Hematopoietic multipotent progenitor cell treated with erythropoietin and hydrocortisone succinate and interleukin-3 and kit ligand, for 15 days (in vitro differentiated cells): Measurements from ENCODE around the gene TRAF2.
"Not testable (repeated sequence)": the region's sequence is repeated elsewhere in the genome, so short reads cannot be mapped to it uniquely, and the experiment has no call there.

ENCODE experiments used
- DNase-seq: peaks from one replicate; pipeline ENCODE4 v3.0.0-alpha.2; 2015; ENCODE audit warnings: low spot score

The TRAF2 gene

DNA sequence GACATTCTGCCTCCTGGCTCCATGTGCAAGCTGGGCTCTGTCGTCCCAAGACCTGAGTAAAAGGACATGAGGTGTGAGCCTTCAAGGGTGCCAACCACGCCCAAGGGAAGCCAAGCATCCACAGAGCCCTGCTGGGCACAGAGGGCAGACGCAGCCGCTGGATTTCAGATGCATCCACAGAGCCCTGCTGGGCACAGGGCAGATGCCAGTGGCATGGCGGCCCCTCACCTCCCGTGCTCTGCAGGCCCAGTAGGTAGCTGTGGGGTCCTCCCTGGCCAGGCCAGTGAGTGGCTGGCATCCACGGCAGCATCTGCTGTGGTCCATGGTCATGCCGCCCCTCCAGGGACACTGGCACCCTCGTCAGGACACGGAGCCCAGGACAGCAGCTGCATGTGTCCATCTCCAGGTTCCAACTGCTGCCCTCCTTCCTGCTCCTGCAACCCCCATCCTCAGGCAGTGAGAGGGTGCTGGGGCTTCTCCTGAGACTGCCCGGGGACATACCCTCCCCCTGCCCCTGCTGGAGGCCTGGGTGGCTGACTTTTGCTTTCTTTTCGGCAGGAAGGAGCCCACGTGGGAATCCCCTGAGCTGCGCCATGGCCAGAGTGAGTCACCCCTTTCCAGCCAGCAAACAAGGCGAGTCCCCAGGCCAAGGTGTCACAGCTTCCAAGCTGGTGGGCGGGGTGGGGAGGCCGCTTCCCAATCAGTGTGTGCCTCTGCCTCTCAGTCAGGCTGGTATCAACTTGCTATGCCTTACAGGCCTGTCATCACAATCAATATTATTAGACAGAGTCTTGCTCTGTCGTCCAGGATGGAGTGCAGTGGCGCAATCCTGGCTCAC lies 4.0 kb upstream of the TRAF2 start:
- no peak for DNase-seq

DNA sequence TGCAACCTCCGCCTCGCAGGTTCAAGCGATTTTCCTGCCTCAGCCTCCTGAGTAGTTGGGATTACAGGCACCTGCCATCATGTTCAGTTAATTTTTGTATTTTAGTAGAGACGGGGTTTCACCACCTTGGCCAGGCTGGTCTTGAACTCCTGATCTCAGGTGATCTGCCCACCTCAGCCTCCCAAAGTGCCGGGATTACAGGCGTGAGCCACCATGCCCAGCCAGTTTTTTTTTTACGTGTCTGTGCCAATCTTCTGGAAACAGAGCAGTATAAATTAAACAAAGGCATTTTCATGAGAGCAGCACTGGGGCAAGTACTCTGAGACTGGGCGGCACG lies 3.4 kb upstream of the TRAF2 start:
- DNase-seq = not testable (repeated sequence)

DNA sequence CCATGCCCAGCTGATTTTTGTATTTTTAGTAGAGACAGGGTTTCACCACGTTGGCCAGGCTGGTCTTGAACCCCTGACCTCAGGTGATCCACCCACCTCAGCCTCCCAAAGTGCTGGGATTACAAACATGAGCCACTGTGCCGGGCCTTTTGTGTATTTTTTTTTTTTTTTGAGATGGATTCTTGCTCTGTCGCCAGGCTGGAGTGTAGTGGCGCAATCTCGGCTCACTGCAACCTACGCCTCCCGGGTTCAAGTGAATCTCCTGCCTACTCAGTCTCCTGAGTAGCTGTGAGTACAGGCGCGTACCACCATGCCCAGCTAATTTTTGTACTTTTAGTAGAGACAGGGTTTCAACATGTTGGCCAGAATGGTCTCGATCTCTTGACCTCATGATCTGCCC lies 2.6 kb upstream of the TRAF2 start:
- not testable (repeated sequence) for DNase-seq

DNA sequence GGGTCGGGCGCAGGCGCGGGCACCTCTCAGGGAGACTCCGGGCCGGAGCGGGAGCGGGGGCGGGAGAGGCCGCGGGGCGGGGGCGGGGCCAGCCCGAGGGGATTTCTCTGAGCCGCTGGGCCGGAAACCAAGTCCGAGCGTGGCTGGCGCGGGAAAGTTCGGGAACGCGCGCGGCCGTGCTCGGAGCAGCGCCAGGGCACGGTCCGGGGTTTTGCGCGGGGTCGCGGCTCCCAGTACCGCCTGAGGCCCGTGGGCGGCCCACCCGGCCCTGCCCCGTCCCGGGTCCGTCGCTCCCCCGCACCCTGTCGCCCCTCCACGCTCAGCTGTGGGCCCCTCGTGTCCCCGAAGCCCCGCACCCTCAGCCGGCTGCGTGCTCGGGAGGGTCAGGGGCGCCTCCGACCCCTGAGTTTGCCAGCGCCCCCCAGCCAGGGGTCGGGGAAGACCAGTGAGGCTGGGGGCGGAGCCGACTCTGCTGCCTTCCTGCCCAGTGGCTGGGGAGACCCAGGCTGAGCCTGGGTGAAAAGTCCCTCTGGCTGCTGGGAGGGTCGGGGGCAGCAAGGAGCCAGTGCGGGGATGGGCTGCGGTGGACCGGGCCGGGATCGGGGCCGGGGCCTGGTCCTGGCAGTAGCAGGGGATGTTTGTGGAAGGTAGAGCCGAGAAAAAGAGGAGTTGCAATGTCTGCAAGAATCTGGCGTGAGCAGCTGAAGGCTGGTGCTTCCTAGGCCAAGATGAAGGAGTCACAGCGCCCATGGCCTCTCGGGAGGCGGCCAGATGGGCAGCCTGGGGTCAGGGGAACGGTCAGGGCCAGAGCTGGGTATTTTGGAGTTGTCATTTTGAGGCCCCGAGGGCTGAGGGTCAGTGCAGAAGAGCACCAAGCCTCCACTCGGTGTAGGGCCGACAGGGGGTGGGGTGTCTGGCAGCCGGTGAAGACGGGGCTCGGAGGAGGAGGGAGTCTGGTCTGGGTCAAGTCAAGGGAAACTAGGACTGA lies 588 bp downstream of the TRAF2 start:
- no peak for DNase-seq

DNA sequence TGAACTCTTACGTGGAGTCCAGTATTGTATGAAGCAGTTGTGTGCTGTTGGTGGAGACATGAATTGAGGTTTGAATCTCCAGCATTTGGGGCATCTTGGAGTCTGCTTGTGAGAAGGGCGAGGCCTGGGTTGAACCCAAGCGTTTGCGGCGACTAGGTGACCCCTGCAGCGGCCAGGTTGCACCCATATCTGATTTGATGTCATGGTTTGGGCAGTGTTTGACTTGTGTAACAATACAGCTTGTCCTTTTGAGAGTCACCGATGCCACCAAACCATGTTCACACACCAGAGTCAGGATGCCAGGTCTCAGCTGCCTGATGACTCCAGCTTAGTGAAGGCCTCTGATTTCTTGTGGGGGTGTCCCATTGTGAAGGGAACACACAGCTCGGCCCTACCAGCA lies 2.1 kb downstream of the TRAF2 start:
- DNase-seq = no peak

DNA sequence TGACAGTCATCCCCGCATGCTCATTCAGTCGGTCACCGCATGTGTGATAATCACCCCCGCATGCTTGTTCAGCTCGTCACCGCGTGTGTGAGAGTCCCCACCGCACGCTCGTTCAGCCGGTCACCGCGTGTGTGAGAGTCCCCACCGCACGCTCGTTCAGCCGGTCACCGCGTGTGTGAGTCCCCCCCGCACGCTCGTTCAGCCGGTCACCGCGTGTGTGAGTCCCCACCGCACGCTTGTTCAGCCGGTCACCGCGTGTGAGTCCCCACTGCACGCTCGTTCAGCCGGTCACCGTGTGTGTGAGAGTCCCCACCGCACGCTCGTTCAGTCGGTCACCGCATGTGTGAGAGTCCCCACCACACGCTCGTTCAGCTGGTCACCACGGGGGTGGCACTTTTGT lies 3.5 kb downstream of the TRAF2 start:
- no peak for DNase-seq

DNA sequence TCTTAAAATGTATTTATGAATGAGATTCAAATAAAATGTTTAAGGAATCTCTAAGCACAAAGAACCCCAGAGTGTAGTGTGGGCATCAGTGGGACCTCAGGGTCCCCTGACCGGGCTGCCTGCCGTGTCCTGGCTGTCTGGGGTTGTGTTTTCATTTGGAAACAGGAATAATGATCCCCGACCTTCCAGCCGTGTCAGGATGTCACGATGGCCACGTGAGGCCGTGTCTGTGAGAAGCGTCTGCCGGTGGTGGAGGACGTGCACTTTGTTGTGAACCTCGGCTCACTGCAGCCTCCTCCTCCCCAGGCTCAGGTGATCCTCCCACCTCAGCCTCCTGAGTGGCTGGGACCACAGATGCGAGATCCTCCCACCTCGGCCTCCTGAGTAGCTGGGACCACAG lies 4.3 kb downstream of the TRAF2 start:
- no peak for DNase-seq

DNA sequence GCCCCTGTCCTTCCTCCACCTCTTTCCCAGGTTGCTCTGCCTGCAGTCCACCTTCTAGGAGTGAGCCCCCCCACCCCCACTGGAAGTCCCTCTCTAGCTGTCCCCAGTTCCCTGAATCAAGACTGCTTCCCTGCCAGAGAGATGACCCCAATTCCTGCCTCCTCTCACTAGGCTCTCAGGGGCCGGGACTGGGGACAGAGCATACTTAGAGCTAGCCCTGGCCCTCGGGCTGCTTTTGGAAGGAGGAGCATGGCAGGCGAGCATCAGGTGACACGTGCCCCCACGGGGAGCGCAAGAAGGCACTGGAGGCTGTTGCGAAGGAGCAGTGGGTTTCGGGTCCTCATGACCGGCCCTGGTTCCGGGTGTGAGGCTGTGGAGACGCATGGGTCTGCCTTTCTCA lies 9.7 kb downstream of the TRAF2 start:
- DNase-seq = no peak

DNA sequence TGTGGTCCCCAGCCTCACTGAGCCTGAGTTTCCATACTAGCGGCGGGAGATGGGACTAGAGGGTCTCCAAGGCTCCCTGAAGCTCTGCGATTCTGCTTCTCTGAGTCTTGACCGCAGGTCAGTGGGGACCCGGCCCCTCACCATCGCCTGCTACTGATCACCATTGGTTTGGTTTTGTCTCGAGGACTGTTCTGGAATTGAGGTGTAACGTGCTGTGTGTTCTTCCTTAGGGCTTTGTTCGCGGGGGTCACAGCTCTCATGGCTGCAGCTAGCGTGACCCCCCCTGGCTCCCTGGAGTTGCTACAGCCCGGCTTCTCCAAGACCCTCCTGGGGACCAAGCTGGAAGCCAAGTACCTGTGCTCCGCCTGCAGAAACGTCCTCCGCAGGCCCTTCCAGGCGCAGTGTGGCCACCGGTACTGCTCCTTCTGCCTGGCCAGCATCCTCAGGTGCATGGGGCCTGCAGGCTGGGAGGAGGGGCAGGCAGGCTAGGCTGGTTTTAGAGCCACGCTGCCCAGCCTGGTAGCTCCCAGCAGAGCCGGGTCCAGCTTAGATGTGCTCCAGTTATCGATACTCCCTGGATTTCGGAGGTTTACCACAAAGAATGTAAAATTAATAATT lies 12.3 kb downstream of the TRAF2 start:
- no peak for DNase-seq

DNA sequence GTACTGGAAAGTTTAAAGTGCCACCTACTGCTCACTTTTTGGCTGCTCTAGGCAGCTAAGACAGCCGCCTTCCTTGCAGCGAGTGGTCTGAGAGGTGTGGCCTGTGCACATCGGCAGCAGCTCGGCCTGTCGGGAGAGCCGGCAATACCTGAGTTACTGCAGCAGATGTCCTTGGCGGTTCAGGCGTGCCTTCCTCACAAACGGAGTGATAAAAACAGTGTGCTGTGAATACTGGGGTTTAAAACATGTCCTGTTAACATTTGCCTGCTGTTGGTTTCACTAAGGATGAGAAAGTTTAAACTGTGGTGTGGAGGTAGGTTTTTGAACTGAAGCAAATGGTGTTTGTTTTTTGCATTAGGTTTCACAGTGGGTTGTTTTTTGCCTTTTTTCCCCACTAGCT lies 12.9 kb downstream of the TRAF2 start:
- DNase-seq = no peak

DNA sequence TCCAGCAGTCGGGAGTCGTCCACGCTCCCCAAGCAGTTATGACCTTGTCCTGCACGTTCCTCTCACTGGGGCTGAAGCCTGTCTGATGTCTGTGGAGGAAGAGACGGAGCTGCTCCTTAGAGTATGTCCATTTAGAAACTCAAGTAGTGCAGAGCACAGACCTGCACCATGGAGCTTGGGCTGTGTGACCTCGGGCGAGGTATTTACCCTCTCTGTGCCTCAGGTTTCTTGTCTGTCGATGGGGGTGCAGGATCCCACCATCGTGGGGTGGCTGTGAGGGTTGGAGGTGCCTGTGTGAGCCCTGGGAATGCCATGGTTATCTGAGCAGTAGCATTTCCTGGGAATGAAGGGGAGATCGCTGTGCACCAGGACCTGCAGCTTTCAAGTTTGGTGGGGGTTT lies 14.2 kb downstream of the TRAF2 start:
- no peak for DNase-seq

DNA sequence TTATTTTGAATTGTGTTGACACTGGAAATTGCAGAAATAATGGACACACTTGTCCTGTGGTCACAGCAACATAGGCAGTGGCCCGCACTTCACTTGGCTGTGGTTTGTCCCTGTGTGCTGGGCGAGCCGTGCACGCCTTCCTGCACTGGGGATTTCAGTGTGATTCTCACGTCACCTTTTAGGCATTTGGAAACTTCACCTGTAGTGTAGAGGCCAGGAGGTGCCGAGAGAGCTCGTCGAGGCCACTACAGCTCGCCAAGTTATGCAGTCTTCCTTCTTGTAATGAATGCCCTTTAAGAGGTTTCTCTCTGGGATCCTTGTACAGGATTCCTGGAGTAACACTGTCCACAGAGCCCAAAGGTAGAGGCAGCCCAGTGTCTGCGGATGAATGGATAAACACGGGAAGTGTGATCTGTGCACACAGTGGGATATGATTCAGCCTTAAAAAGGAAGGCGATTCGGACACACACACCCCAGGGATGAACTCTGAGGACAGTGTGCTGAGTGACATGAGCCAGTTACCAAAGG lies 14.7 kb downstream of the TRAF2 start:
- DNase-seq = no peak

DNA sequence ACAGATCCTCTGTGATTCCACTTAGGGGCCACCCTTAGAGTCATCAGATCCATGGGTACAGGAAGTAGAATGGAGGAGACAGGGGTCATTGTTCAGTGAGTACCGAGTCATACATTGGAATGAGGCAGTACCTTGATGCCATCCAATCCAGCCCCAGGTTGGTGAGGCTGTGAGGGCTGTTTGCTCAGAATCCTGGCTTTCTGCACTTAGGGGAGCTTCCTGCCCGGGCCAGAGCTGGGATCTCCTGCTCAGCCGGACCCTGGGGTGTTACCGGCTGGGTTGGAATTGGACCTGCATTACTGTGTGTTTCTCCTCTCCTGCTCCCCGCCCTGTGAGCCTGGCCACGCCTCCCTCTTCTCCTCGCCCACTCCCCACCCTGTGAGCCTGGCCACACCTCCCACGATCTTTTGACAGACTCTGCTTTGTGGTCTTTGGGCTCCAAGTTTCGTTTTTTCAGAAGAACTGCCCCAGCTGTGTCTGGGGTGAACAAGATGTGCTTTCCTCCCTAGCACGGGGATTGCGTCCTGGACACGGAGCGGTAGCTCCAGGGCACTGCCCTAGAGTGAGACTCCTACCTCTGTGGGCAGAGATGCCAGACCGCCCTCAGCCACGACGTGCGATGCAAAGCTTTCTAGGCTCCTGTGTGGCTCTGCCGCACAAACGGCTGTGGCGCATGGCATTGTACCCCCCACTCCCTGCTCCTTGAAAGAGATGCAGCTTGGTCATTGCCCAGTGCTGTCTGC lies 15.4 kb downstream of the TRAF2 start:
- no peak for DNase-seq

DNA sequence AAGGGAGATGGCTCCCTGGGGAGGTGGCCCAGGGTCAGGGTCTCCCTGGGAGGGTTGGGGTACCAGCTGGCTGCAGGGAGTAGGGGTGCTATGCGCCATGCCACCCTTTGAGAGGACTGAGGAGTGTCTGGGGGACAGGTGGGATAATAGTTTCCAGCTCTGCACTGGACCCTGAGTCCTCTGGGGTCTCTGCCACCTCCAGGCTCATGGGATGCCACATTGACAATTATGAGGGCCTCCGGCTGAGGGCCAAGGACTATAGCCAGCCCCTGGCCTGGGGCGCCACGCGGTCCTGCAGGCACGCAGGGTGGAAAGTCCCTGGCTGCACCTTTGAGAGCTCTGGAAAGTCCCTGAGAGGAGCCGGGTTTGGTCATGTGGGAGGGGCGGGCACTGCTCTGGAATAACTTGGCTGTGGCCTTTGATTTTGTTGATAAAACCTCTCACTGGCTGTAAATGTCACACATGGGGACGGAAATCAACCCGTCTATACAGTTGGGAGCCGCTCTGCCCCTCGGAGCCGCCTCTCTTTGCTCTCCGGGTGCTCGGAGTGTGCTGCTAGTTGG lies 16.0 kb downstream of the TRAF2 start:
- no peak for DNase-seq

DNA sequence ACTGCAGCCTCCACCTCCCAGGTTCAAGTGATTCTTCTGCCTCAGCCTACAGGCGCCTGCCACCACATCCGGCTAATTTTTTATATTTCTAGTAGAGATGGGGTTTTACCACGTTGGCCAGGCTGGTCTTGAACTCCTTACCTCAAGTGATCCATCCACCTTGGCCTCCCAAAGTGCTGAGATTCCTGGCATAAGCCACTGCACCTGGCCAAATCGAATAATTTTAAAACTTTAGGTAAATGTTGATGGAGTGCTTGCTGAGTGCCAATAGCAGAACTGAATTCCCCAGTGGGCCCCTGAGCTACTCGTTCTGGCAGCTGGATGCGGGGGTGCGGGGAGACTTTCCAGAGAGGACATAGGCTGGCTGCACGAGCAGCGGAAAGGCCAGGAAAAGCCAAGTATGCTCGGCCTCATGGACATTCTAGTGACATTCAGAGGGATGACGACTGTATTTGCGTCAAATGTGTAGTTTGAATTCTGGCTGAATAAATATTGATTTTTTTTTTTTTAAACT lies 16.8 kb downstream of the TRAF2 start:
- no peak for DNase-seq

DNA sequence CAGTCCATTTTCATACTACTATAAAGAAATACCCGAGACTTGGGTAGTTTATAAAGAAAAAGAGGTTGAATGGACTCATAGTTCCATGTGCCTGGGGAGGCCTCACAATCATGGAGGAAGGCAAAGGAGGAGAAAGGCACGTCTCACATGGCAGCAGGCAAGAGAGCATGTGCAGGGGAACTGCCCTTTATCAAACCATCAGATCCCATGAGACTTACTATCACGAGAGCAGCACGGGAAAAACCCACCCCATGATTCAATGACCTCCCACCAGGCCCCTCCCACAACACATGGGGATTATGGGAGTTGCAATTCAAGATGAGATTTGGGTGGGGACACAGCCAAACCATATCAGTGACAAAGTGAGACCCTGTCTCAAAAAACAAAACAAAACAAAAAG lies 19.9 kb downstream of the TRAF2 start:
- no peak for DNase-seq

DNA sequence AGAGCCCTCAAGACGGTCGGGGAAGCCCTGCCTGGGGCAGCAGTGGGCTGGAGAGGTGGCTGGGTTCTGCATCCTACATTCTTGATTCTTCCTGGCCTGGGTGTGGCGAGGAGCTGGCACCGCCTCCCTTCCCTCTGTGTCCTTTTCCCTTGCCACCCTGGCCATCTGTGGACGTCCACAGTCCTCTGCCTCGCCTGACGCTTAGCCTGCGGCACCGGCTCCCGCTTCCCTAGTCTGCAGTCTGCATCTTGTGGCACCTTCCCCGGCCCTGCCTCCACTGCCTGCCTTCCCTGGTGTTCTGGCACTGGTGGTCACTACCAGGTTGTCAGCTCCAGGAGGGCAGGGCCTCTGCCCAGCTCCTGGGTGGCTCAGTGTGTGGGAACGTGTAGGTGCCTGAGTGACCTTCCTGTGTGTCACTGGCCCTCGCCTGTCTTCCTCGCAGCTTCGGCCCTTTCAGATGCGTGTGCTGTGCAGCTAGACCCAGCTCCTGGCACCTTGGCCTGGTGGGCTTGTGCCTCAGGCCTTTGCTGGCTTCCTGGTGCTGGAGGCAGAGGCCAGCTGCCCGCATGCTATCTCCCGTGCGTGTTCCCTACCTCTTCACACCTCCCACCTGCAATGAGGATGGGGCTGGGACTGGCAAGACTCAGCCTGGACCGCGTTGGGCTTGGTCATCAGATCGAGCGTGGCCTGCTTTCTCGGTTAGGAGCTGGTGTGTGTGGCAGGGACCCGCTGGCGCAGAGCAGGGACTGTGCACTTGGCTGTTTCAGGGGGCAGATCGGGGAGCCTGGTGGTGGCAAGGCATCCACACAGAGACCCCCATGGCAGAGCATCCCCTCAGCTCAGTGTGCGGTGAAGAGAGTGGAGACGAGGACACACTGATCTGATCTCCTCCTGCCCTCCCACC lies 20.9 kb downstream of the TRAF2 start:
- no peak for DNase-seq

DNA sequence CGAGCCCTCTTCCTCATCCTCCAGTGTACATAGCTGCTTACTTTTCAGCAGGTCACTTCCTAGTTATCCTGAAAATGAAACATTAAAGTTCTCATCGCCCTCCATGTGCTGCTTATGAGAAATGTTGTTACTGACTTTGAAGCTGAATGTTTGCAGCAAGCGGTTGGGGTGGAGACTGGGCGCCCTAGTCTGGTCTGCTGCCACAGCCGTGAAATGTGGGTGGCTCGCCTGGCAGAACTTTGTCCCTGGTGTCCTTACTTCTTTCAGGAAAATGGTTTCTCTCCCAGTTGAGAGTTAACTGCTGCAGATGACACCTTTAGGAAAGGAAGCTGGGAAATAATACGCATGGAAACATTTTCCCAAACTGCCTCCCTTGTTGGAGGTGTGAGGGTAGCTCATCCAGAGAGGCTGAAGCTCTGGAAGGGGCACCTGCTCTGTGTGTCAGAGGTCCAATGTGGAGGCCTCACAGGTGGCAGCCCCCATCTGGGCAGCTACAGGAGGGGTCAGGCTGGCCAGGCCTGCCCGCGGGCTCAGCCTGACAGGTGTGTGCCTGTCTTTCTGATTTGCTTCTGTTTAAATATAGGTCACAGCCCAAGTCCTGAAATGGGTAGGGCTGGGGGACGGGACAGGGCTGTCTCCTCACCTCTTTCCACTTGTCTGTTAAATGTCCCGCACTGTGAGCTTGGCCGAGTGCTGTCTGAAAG lies 24.0 kb downstream of the TRAF2 start:
- no peak for DNase-seq

DNA sequence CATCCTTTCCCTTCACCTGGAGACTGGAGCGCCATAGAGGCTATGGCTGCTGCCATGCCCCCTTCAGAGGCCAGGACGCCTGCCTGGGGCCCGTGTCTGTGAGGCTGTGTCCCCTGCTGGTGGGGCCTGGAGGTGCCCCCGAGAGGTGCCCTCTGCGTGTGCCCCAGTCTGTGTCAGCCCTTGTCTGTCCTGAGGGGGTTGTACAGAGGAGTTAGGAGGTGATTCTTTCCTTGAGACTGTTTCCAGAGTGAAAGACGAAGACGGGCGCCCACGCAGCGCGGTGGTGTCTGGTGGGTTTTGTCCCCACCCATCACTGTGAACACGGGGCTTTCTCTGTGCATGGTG lies 24.6 kb downstream of the TRAF2 start:
- DNase-seq = no peak
